Measurements from ENCODE around the gene CASP3.
"Not testable (repeated sequence)": the region's sequence is repeated elsewhere in the genome, so short reads cannot be mapped to it uniquely, and the experiment has no call there.

The CASP3 gene

DNA sequence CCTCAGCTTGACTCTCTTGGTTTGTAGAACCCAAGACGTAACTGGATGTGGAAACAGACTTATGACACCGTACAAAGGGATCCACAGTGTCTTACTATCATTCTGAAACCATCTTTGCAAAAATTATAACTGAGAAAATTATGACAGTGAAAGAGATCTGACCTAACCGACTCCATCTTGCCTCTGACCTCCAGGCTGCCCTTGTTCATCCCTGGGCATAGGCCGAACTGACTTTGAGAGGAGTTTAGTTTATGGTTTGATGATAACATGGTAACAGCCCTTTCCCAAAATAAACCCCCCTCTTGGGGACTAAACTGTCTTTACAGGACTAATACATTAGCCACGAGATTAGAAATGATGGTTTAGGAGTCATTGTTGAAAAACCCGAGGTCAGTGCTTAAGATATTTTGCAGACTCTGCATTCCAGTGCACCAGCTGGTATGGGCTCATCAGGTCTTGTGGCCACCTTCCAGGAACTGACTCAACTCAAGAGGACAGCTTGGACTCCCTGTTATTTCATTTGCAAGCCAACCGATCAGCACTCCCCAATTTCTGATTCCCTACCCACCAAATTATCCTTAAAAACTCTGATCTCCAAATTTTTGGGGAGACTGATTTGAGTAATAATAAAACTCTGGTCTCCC lies 49.6 kb downstream of the CASP3 start:
- Mint-ChIP-seq H3K4me1 (no peaks in the 10 kb centered on the region), H3K9me3 (peaks cover 12% of the 10 kb centered on the region), H3K27me3 (peaks cover 42% of the 10 kb centered on the region), H3K4me3 (no peak overlapping the region), H3K36me3 (peaks cover 13% of the 10 kb centered on the region), H3K27ac (no peak overlapping the region)
- ATAC-seq: no peak

DNA sequence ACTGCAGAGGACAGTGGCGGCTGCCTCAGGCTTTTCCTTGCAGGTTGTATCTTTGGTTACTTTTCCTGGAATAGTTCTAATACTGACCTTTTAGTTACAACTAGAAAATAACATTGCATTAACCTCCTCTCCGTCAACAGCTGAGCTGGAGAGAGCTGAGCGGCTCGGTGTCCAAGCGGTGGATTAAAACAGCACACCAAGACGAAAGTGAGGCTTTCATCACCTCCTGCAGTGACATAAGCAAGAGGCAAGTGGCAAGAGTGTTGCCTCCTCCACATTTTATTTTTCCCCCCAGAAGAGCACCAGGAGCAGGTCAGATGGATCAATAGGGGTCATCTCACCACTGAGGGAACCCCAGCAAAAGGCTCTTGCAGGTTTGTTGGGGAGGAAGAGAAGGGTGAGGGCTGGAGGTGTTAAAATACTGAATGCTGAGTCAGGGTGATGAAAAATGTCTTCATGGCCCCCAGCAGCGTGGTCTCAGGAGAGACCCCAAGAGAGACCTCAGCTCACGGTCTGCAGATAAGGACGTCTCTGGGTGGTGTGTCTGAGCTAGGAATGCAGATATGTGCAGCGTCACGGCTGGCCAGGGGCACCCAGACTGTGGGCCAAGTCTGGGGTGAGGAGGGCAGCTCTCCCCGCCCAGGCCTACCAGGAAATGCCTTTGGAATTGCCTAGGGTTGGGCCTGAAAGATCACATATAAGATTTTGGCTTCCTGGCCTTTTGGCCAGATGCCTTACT lies 50.3 kb downstream of the CASP3 start:
- H3K27me3 Mint-ChIP-seq: peaks cover 38% of the 10 kb centered on the region
- no peak overlapping the region for H3K27ac Mint-ChIP-seq
- no peak overlapping the region for H3K4me3 Mint-ChIP-seq
- peaks cover 7% of the 10 kb centered on the region for H3K9me3 Mint-ChIP-seq
- no peak for ATAC-seq
- H3K36me3 Mint-ChIP-seq: peaks cover 9% of the 10 kb centered on the region
- H3K4me1 Mint-ChIP-seq: no peaks in the 10 kb centered on the region

DNA sequence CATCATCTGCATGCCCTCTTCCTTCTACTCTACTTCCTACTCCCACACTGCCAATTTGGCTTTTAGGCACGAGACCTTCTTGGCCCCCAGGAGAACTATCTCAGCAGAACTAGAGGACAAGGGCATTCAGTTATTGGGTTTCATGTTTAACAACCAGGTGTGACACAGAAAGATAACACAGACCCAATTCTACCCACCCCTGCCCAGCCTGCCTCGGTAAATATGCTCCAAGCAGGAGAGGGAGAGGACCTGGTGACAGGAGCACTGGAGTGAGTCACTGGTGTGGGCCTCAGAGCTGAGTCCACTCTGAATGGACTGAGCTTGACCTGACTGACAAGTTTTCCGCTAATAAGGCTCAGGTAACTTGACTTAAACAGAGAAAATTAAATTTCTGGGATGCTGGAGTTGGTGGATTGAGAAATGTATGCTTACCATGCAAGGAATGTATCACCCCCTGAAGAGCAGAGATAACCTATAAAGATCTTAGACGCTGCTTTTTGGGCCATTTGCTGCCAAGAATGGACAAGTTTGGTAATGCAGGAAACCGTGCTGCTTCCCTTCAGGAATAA lies 52.5 kb downstream of the CASP3 start:
- ATAC-seq: no peak
- Mint-ChIP-seq H3K4me3 (no peak overlapping the region), H3K9me3 (no peaks in the 10 kb centered on the region), H3K27ac (no peak overlapping the region), H3K36me3 (no peaks in the 10 kb centered on the region), H3K4me1 (no peaks in the 10 kb centered on the region), H3K27me3 (peaks cover 32% of the 10 kb centered on the region)

DNA sequence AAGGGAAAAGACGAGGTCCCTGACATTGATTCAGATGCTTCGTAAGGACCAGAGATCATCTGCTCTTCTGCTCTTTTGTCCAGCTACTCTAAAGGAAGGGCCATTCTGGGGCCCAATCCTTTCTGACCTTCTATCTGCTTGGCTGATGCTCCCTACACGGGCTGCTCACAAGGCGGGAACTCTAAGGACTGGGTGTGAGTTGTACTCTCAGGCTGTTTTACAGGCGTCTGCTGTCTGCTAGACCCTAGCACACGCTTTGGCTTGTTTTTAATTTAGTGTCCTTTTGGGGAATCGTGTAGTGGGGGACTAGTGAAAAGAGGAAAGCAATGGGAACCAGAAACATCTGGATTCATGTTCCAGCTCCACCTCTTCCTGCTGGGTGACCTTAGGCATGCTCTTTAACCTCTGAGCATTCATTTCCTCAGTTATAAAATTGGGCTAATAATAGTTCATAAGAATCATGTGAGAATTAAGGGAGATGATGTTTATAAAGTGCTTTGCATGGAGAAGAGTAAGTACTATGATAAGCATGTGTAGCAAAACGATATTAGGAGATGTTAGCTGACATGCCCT lies 53.1 kb downstream of the CASP3 start:
- peaks cover 32% of the 10 kb centered on the region for H3K27me3 Mint-ChIP-seq
- H3K4me3 Mint-ChIP-seq: no peak overlapping the region
- H3K36me3 Mint-ChIP-seq: no peaks in the 10 kb centered on the region
- no peak overlapping the region for H3K27ac Mint-ChIP-seq
- no peak for ATAC-seq
- H3K4me1 Mint-ChIP-seq: no peaks in the 10 kb centered on the region
- no peaks in the 10 kb centered on the region for H3K9me3 Mint-ChIP-seq

DNA sequence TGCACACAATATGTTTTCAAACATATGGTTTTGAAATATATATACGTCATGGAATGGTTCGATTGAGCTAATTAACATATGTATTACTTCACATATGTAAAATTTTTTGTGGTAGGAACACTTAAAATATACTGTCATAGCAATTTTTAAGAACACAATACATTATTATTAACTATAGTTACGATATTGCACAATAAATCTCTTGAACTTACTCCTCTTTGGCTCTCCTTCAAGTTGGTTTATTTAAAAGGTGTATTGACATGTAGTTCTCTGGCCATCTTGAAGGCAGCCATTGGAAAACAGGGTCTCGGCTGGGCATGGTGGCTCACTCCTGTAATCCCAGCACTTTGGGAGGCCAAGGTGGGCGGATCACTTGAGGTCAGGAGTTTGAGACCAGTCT lies 53.8 kb downstream of the CASP3 start:
- no peaks in the 10 kb centered on the region for H3K36me3 Mint-ChIP-seq
- H3K27me3 Mint-ChIP-seq: peaks cover 28% of the 10 kb centered on the region
- H3K9me3 Mint-ChIP-seq: no peaks in the 10 kb centered on the region
- H3K4me3 Mint-ChIP-seq: no peak overlapping the region
- ATAC-seq: no peak
- H3K27ac Mint-ChIP-seq: no peak overlapping the region
- no peaks in the 10 kb centered on the region for H3K4me1 Mint-ChIP-seq

DNA sequence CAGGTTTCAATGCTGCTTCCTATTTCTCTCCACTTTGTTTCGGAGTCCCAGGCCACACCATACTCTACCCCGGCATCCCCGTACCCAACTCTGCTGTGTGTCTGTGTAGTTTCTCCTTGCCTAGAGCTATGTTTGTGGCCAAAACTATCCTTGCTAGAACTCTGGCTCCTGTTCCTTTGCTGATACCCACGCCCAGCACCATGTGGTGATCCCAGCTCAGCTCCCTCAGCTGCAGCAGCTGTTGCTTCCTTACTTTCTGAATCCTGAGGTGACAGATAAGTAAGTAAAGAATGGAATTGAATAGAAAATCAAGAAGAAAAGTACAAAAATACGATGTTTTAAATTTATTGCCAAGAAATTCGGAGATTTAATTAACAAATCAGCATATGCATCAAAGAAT lies 55.8 kb downstream of the CASP3 start:
- H3K4me3 Mint-ChIP-seq: no peak overlapping the region
- ATAC-seq: no peak
- no peaks in the 10 kb centered on the region for H3K4me1 Mint-ChIP-seq
- H3K27me3 Mint-ChIP-seq: peaks cover 8% of the 10 kb centered on the region
- H3K9me3 Mint-ChIP-seq: no peaks in the 10 kb centered on the region
- no peaks in the 10 kb centered on the region for H3K36me3 Mint-ChIP-seq
- no peak overlapping the region for H3K27ac Mint-ChIP-seq

DNA sequence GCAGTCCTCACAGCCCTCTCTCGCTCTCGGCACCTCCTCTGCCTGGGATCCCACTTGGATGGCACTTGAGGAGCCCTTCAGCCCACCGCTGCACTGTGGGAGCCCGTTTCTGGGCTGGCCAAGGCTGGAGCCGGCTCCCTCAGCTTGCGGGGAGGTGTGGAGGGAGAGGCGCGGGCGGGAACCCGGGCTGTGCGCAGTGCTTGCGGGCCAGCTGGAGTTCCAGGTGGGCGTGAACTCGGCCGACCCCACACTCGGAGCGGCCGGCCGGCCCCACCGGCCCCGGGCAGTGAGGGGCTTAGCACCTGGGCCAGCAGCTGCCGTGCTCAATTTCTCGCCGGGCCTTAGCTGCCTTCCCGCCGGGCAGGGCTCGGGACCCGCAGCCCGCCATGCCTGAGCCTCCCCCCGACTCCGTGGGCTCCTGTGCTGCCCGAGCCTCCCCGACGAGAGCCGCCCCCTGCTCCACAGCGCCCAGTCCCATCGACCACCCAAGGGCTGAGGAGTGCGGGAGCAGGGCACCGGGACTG lies 57.4 kb downstream of the CASP3 start:
- not testable (repeated sequence) for ATAC-seq, H3K36me3 Mint-ChIP-seq

DNA sequence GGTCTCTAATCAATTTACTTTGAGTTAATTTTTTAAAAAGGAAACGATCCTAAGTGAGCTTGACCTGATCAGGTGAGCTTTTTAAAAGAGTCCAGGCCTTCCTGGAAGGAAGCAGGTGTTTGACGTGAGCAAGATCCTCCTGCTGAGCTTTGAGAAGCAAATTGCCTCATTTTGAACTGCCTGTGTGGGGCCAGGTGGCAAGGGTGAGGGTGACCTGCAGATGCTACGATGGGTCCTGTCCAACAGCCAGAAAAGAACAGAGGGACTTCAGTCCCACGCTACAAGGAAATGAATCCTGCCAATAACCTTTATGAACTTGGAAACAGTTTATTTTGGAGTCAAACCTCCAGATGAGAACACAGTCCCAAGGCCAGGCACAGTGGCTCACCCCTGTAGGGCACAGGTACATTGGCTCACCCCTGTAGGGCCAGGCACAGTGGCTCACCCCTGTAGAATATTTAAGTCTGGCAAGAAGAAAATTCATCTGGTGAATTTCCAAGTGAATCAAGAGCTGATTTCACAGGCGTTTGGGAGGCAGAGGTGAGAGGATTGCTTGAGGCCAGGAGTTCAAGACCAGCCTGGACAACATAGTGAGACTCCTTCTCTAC lies 58.1 kb downstream of the CASP3 start:
- no peak for ATAC-seq
- Mint-ChIP-seq H3K27ac (no peak overlapping the region), H3K9me3 (no peaks in the 10 kb centered on the region), H3K36me3 (no peaks in the 10 kb centered on the region), H3K4me1 (no peaks in the 10 kb centered on the region), H3K27me3 (no peaks in the 10 kb centered on the region), H3K4me3 (no peak overlapping the region)

More for the DNA sequence above, 57.4 kb downstream of the CASP3 start:
- not testable (repeated sequence) for H3K27ac Mint-ChIP-seq, H3K4me1 Mint-ChIP-seq, H3K9me3 Mint-ChIP-seq, H3K27me3 Mint-ChIP-seq, H3K4me3 Mint-ChIP-seq

DNA sequence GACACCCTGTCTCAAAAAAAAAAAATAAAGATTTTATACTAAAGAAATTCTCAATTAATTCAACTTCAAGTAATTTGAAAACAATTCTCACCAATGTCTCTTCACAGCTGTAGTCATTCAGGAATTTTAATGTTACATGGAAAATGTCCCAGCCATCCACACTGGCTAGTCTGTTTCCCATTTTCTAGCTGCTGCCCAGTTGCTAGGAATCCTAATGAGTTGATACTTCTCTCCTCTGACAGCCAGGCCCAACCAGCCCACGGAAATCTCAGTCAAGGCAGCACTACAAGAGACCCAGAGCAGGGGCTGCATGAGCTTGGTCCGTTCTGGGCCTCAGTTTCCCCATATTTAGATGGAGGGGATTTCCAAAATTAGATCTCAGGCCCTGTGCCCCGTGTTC lies 59.1 kb downstream of the CASP3 start:
- H3K36me3 Mint-ChIP-seq: no peaks in the 10 kb centered on the region
- H3K27ac Mint-ChIP-seq: no peak overlapping the region
- no peak overlapping the region for H3K4me3 Mint-ChIP-seq
- no peaks in the 10 kb centered on the region for H3K9me3 Mint-ChIP-seq
- no peak for ATAC-seq
- no peaks in the 10 kb centered on the region for H3K27me3 Mint-ChIP-seq
- H3K4me1 Mint-ChIP-seq: peaks cover 5% of the 10 kb centered on the region

DNA sequence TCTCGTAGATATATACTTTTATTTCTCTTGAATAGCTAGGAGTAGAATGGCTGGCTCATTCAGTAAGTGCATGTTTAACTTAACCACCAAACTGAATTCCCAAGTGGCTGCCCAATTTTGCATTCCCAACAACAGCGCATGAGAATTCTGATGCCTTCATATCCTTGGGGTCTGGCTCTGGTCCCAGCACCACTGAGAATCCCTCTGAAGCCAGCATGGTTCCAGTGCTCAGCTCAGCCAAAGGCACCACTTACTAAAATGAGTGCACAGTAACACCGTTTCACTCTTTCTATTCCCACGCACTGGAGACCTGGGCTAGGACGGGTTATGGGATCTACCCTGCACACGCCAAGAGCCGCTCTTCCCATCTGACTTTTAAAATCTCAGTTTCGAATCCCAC lies 60.4 kb downstream of the CASP3 start:
- no peaks in the 10 kb centered on the region for H3K9me3 Mint-ChIP-seq
- peaks cover 17% of the 10 kb centered on the region for H3K4me1 Mint-ChIP-seq
- H3K27ac Mint-ChIP-seq: no peak overlapping the region
- H3K36me3 Mint-ChIP-seq: no peaks in the 10 kb centered on the region
- H3K4me3 Mint-ChIP-seq: no peak overlapping the region
- no peaks in the 10 kb centered on the region for H3K27me3 Mint-ChIP-seq
- no peak for ATAC-seq

DNA sequence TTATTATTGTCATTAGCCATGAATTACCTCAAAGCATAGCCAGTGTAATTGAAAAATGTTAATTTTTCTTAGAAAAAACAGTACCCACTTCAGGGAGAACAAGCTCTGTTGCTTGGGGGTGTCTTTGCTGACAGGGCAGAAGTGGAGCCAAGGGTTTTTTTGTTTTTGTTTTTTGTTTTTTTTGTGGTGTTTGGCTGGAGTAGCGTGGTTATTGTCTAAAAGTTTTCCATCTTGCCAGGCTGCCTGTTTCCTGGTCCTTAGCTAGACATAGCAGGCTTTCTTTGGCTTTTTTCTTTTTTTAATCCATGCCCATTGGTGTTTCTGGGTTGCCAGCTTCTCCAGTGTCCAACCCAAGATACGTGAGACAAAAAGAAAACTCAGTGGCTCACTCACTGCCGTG lies 61.5 kb downstream of the CASP3 start:
- Mint-ChIP-seq H3K4me1 (peaks cover 26% of the 10 kb centered on the region), H3K9me3 (no peaks in the 10 kb centered on the region), H3K36me3 (no peaks in the 10 kb centered on the region), H3K27me3 (no peaks in the 10 kb centered on the region), H3K4me3 (no peak overlapping the region), H3K27ac (no peak overlapping the region)
- no peak for ATAC-seq

DNA sequence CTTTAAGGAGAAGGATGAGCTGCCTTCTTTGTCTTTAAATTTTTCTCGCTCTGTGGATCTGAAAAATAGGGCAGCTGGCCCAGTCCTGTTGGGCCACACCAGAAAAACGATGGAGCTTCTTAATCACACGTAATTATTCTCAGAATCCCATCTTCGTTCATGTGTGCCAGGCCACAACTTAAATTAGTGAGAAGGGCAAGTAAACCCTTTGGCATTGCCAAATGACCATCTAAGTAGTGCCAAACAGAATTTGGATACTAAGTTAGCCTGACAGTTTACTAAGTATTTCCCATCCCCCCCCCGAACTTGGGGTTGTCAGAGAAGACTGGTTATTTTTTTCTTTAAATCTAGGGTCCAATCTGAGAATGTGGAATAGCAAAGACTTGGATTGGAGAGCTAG lies 62.0 kb downstream of the CASP3 start:
- Mint-ChIP-seq H3K4me3 (no peak overlapping the region), H3K4me1 (peaks cover 26% of the 10 kb centered on the region), H3K27ac (no peak overlapping the region), H3K27me3 (no peaks in the 10 kb centered on the region), H3K36me3 (no peaks in the 10 kb centered on the region), H3K9me3 (no peaks in the 10 kb centered on the region)
- no peak for ATAC-seq

DNA sequence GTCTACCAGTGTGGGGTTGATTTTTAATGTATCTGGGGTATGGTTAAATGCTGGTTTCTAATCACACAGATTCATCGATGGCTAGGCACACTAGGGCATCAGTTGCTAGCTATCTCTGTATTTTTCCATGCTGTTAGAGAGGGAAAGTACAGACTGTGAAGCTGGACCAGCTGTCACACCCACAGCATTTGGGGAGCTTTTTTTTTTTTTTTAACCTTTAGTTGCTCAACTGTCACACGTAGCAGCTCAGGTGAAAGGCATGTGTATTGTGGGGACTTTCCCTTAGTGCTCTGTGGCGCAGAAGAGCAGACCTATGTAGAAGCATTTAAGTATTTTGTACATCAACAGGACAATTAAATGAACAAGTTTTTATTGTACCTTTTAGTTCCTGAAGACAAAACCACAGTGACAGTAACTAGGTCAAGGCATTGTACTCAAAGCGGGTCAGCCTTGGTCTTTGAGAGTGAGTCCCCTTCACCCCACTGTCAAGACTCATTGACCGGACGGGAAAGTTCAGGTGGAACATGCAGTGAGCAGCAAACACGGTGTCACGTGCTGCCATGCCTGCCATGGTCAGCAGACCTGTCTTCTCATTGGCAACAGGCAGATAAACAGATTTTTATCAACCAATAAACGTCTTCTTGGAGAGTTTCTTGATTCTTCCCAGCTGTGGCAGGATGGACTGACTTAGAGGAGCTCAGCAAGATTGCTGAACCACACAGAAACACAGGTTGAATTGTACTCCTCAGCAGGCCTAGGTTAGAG lies 65.3 kb downstream of the CASP3 start:
- Mint-ChIP-seq H3K4me3 (peak overlapping the region; percentile 24), H3K27ac (peak overlapping the region; percentile 64)

More for the DNA sequence above, 65.3 kb downstream of the CASP3 start:
- peaks cover 10% of the 10 kb centered on the region for H3K36me3 Mint-ChIP-seq
- ATAC-seq: peak; percentile 89
- peaks cover 26% of the 10 kb centered on the region for H3K4me1 Mint-ChIP-seq
- peaks cover 11% of the 10 kb centered on the region for H3K9me3 Mint-ChIP-seq
- no peaks in the 10 kb centered on the region for H3K27me3 Mint-ChIP-seq
